Measurements from ENCODE around the gene MYL6B. TPM values are rescaled to one million over a fixed set of nuclear protein-coding genes. Genes with fewer than 3 reads are reported as not detected.

Gene MYL6B
- total and polyA plus RNA-seq, 2 of the 4 experiments (the other 2 are of a cell fraction): 78.3 to 112 TPM

- dilution Hi-C loops (cut with HindIII; ENCODE audit: low sequenced_read_pairs, unreplicated experiment) (no loop called here), intact Hi-C loops (cut with micrococcal nuclease) (no loop called here), in situ Hi-C loops (cut with MboI; ENCODE audit: low sequenced_read_pairs) (no loop called here)
- peak overlapping the region; percentile 25 for H2BK5ac ChIP-seq (ENCODE audit: low read depth, low read length, poor library complexity, severe bottlenecking)
- no peak overlapping the region for H4K91ac ChIP-seq (ENCODE audit: insufficient read depth, low read depth, low read length)
- no peak overlapping the region for H3K23ac ChIP-seq (ENCODE audit: low read depth, low read length)
- ChIA-PET CTCF (no interaction called here), POLR2A (ENCODE audit: unreplicated experiment) (interaction anchor here (0.6 kb wide), 1 partner anchor 15 kb away, joined by 7 read pairs; no protein-coding TSS in a partner anchor)
- H2AK9ac ChIP-seq (replicated peaks; ENCODE audit: low read depth, low read length, poor library complexity): peak overlapping the region; percentile 78
- peak overlapping the region; percentile 15; the same call in 1 of the 2 replicates for H3K14ac ChIP-seq (replicated peaks; ENCODE audit: low read depth, low read length)
- H4K5ac ChIP-seq (ENCODE audit: low read depth, low read length): no peak overlapping the region
- DNase-seq: no peak
- TF ChIP-seq CEBPB (IDR thresholded peaks at IDR 0.05; ENCODE audit: low read depth, low read length) (0 out of 2 replicates have a peak, but pooled peaks have one; percentile 25), MXI1 (IDR thresholded peaks at IDR 0.05; ENCODE audit: borderline replicate concordance, low read depth, low read length) (no peak)
- peak overlapping the region; percentile 58 for H2AFZ ChIP-seq (replicated peaks; ENCODE audit: low read length, poor library complexity)
- no peaks in the 10 kb centered on the region for H3K27me3 ChIP-seq (ENCODE audit: control insufficient read depth, insufficient read depth, low read length)
- no peak overlapping the region for H3K18ac ChIP-seq (ENCODE audit: low read depth, low read length)
- no peak overlapping the region for H2BK15ac ChIP-seq (ENCODE audit: low read depth, low read length)
- H3K4ac ChIP-seq (ENCODE audit: low read depth, low read length): no peak overlapping the region
- peaks cover 32% of the 10 kb centered on the region for H3K36me3 ChIP-seq (ENCODE audit: control insufficient read depth, insufficient read depth, low read length)
- no peaks in the 10 kb centered on the region for H4K20me1 ChIP-seq (ENCODE audit: insufficient read depth, low read length)
- H3K79me1 ChIP-seq (ENCODE audit: low read depth in 1 of 2, low read length in 2 of 2): peaks cover 6% of the 10 kb centered on the region in 2 experiments; a peak in 3 of 4 replicates
- H2AK5ac ChIP-seq (ENCODE audit: low read depth, low read length): no peak overlapping the region
- H4K8ac ChIP-seq (ENCODE audit: low read depth in 2 of 2, low read length in 2 of 2): no peak overlapping the region; a peak in 1 of 4 replicates
- no TSS peak for BruUV-seq (replicated peaks)
- peaks cover 16% of the 10 kb centered on the region for H3K9me1 ChIP-seq (ENCODE audit: insufficient read depth, low read length)
- no peak overlapping the region for H2BK120ac ChIP-seq (ENCODE audit: low read depth, low read length)
- H3K9ac ChIP-seq (ENCODE audit: low read depth, low read length): no peak overlapping the region
- H3K4me2 ChIP-seq (ENCODE audit: low read depth, low read length): peak overlapping the region; percentile 41; the same call in 1 of the 2 replicates
- ATAC-seq (ENCODE audit: low read depth): peak; percentile 31
- H3K4me3 ChIP-seq (ENCODE audit: insufficient read depth, low read depth, low read length): no peak overlapping the region
- no CpG with 5 or more reads among the region's 13 CpGs for WGBS, 2 experiments (ENCODE audit: extremely low coverage in 2 of 2, insufficient read length in 1 of 2)
- H3K27ac ChIP-seq (ENCODE audit: insufficient read depth, low read length): no peak overlapping the region
- H3K9me3 ChIP-seq (ENCODE audit: control insufficient read depth, insufficient read depth, low read length): no peaks in the 10 kb centered on the region
- no peak overlapping the region for H2BK20ac ChIP-seq (ENCODE audit: low read depth, low read length)
- peaks cover 4% of the 10 kb centered on the region for H3K4me1 ChIP-seq (ENCODE audit: control insufficient read depth, insufficient read depth, low read length)
- no peak overlapping the region for H3K56ac ChIP-seq (ENCODE audit: extremely low read depth, insufficient read depth, low read length)
Measured at GRCh38 chr12:56146492-56147460, 5.6 kb upstream of the MYL6B start.

Data from IMR-90 (cell line).